K562 (cell line): ENCODE results near the gene PRKAG1. TPM values are rescaled to one million over a fixed set of nuclear protein-coding genes. Genes with fewer than 3 reads are reported as not detected.
A peak's percentile ranks its signal among the peaks of the same experiment; 100 is the strongest.

Experiments
- CBFA2T3 ChIP-seq: fragments of 450-650 bp; IDR thresholded peaks from 2 replicates; pipeline ENCODE4 v1.6.1; 2017
- CHD4 ChIP-seq: fragments of 200-600 bp; sonication (generic); IDR thresholded peaks from 3 replicates; pipeline ENCODE4 v1.6.1; 2012; ENCODE audit warnings: low read depth, mild to moderate bottlenecking, mixed read lengths, low read length, inconsistent platforms; ENCODE audit not compliant: insufficient read depth, insufficient replicate concordance, poor library complexity, severe bottlenecking
- CTCFL ChIP-seq: IDR thresholded peaks from 2 replicates; pipeline ENCODE4 v1.6.1; 2011; ENCODE audit warnings: borderline replicate concordance, low read depth, mild to moderate bottlenecking, moderate library complexity, low read length; ENCODE audit not compliant: insufficient read depth, poor library complexity, severe bottlenecking
- E2F3 ChIP-seq: fragments of 250-450 bp; sonication (Bioruptor Pico); IDR thresholded peaks from 2 replicates; pipeline ENCODE4 v1.4.0; 2020; ENCODE audit warnings: mild to moderate bottlenecking
- JUND ChIP-seq, 2 experiments: IDR thresholded peaks; 2 replicates in 1 of 2; 3 replicates in 1 of 2; pipeline ENCODE4 v1.6.1; 2011; ENCODE audit warnings: borderline replicate concordance in 2 of 2, low read depth in 2 of 2, low read length in 2 of 2, improper control_type of control experiment in 1 of 2, missing biosample characterization in 1 of 2, missing genetic modification characterization in 1 of 2, missing genetic modification reagents in 1 of 2
- PBX2 ChIP-seq, 2 experiments: IDR thresholded peaks in 1 of 2; conservative IDR thresholded peaks in 1 of 2; 2 replicates each; pipeline ENCODE4 v1.6.1; 2016; ENCODE audit warnings: low read depth in 2 of 2, mild to moderate bottlenecking in 1 of 2, missing compliant biosample characterization in 1 of 2, missing genetic modification characterization in 1 of 2, moderate library complexity in 1 of 2
- TBL1XR1 ChIP-seq, 2 experiments: IDR thresholded peaks; 2 replicates each; pipeline ENCODE4 v1.6.1; 2012; ENCODE audit warnings: improper control_type of control experiment in 2 of 2, low read length in 2 of 2, mild to moderate bottlenecking in 1 of 2
- ZNF175 ChIP-seq: fragments of 200-800 bp; sonication (Bioruptor generic); IDR thresholded peaks from 2 replicates; pipeline ENCODE4 v1.6.1; 2016; ENCODE audit warnings: low read depth, mild to moderate bottlenecking, missing genetic modification characterization, missing compliant biosample characterization
- ZNF592 ChIP-seq: fragments of 450-650 bp; IDR thresholded peaks from 2 replicates; pipeline ENCODE4 v1.6.1; 2017; ENCODE audit warnings: antibody characterized with exemption, mild to moderate bottlenecking
- ZNF609 ChIP-seq: sonication (generic); formaldehyde crosslinking; IDR thresholded peaks from 2 replicates; pipeline ENCODE4 v1.8.1; 2023; ENCODE audit warnings: missing genetic modification reagents, mild to moderate bottlenecking, borderline replicate concordance
- polyA plus RNA-seq, 8 experiments: library from polyadenylated mRNA; depleted of rRNA in 4 of 8; stranded (reverse) in 5 of 8; unstranded in 3 of 8; fragments of >200 nt; fragmentation: Nextera tagmentation in 2 of 8; fragmentation: Illumina TruSeq in 1 of 8; extraction: Ambion mirVana in 2 of 8; extraction: Trizol in 1 of 8; gene quantifications; 2 replicates each; pipeline versions ENCODE4 v1.2.1 to v1.2.3, GENCODE V29; 2011 to 2014; ENCODE audit warnings: inconsistent platforms in 1 of 8, missing spikeins in 1 of 8
- total RNA-seq, 7 experiments: library from RNA; depleted of rRNA in 6 of 7; stranded (reverse); fragments of >200 nt in 6 of 7; fragmentation: Illumina TruSeq in 2 of 7; extraction: Trizol in 2 of 7; gene quantifications; 2 replicates each; pipeline versions ENCODE4 v1.2.1 to v1.2.3, GENCODE V29; 2011 to 2021; ENCODE audit warnings: low replicate concordance in 1 of 7

Gene PRKAG1
- total and polyA plus RNA-seq, 9 of the 15 experiments (the other 6 are each of a cell fraction or from before 2014, with no cell fraction given) = 51.1 to 126 (median 79.1) TPM

GRCh38 chr12:49049566-49050224 lies 31.1 kb upstream of the PRKAG1 start (continued):
- TF ChIP-seq CTCFL = no peak
- TF ChIP-seq CHD4 = no peak
- TF ChIP-seq JUND (IDR thresholded peaks at IDR 0.05; ENCODE audit: borderline replicate concordance, low read depth, low read length) = peak; percentile 36; the same call in 1 of the 2 replicates
- TF ChIP-seq JUND (tag; IDR thresholded peaks at IDR 0.05; ENCODE audit: borderline replicate concordance, low read depth, low read length) = no peak
- no peak for TF ChIP-seq PBX2 (CRISPR knock-in tag; IDR thresholded peaks at IDR 0.05; ENCODE audit: low read depth)
- no peak for TF ChIP-seq PBX2 (tag; conservative IDR thresholded peaks at IDR 0.05; ENCODE audit: low read depth)
- no peak for TF ChIP-seq CBFA2T3
- no peak for TF ChIP-seq E2F3 (CRISPR knock-in tag)
- no peak for TF ChIP-seq ZNF609 (CRISPR knock-in tag)
- TF ChIP-seq ZNF592 = no peak
- TF ChIP-seq ZNF175 (CRISPR knock-in tag) = no peak
- no peak for TF ChIP-seq TBL1XR1 (IDR thresholded peaks at IDR 0.05; ENCODE audit: low read length in 2 of 2)
